Measurements from ENCODE around the gene GRIA3.
"Not testable (repeated sequence)": the region's sequence is repeated elsewhere in the genome, so short reads cannot be mapped to it uniquely, and the experiment has no call there.

Gene GRIA3

DNA sequence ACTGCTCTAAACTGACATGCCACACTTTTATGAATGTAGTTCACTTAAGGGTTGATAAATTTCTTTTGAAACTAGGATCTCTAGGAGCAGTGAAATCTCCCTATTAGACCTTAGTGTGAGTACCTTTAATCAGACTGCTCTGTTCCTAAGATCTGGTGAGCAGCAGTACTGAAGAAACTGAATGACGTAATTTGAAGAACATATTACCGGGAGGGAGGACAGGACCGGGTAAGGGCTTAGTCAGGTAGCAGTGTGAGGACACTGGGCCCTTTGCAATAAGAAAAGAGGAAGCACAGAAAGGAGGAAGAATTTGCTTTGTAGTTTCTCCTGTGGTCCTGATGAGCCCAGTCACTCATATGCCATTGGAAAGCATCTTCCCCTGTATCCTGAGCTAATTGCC lies 293.6 kb downstream of the GRIA3 start:
- DNase-seq (ENCODE audit: insufficient read length), result no peak
- no peak for FAIRE-seq
- TF ChIP-seq TAF1 (IDR thresholded peaks at IDR 0.05; ENCODE audit: borderline replicate concordance, low read depth, low read length), result no peak
- TF ChIP-seq POLR2A (IDR thresholded peaks at IDR 0.05; ENCODE audit: low read depth, low read length), result no peak
- TF ChIP-seq POLR2AphosphoS5 (IDR thresholded peaks at IDR 0.05; ENCODE audit: low read depth, low read length), result no peak

DNA sequence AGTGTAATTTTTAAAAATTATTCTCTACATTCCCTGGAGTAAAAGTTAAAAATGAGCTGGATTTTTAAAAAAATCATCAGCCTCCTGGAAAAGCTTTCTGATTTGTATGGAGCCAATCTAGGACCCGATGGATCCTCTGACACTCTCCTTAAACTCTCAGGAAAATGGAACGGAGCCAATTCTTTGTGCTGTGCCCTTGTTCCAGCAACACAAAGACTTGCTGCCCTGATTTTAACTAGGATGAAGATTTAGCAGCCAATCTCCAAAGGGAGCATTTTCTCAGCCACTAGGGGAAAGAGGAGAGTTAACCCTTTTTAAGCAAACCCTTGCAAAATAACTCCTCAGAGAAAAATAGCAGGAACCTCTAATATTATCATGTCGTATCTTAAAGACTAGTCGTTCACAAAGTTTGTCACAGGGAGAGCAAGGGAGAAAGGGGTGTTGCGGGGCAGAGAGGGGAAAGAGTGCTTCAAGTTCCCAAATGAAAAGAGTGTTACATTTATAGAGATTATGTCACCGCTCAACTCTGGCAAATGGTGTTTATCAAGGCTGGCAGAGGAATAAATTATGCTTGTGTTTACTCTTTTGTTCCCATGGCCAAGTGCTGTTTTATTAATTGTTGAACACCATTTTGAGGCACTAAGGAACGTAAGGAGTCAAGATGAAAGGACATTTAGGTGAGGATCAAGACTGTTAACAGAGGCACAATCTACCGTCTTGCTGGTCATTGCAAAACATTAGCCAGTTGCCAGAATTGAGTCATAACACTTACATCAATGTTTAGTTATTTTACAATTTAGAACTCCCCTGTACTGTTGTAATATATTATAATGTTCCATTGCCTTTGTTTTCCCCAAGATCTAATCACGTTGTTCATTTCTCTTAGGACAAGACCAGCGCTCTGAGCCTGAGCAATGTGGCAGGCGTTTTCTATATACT lies 298.1 kb downstream of the GRIA3 start:
- no peak for FAIRE-seq
- no peak for DNase-seq (ENCODE audit: insufficient read length)
- no peak for TF ChIP-seq POLR2AphosphoS5 (IDR thresholded peaks at IDR 0.05; ENCODE audit: low read depth, low read length)
- TF ChIP-seq TAF1 (IDR thresholded peaks at IDR 0.05; ENCODE audit: borderline replicate concordance, low read depth, low read length), result no peak
- no peak for TF ChIP-seq POLR2A (IDR thresholded peaks at IDR 0.05; ENCODE audit: low read depth, low read length)

DNA sequence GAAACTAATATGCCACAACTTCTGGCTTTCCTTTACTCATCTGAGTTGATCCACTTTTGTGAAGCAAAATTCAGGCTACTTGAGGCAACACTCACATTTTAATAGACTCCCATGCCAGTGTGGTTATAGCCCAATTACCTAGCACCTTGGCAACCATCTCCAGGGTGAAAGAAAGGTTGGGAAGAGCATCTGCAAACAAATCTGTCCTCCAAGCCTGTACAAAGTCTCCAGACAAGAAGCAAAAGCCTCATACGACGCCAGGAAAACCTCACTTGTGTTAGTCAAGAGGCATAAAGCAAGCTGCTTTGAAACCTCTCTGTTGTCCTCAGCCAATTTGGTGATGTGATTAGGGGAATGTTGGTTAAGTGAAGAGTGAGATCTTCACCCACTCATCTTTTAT lies 302.2 kb downstream of the GRIA3 start:
- no peak for TF ChIP-seq POLR2A (IDR thresholded peaks at IDR 0.05; ENCODE audit: low read depth, low read length)
- no peak for TF ChIP-seq TAF1 (IDR thresholded peaks at IDR 0.05; ENCODE audit: borderline replicate concordance, low read depth, low read length)
- DNase-seq (ENCODE audit: insufficient read length) (no peak), FAIRE-seq (no peak)

DNA sequence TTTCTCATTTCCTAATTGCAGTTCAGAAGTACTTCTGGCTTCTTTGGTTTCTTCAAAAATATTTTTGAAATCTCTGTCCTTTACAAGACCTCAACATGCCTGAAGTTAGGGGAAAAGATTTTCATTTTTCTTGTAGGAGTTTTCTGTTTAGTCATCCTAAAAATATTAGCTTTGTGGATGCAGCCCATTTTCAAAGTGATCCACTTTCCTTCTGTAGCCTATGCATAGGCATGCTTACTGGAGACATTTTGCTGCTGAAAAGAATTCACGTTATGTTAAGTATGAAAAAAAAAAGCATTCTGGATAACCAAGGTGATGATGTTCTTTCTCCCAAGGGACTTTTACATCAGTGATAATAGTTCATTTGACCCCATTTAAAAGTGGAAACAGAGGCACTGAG lies 303.2 kb downstream of the GRIA3 start:
- DNase-seq (ENCODE audit: insufficient read length), result no peak
- TF ChIP-seq POLR2A (IDR thresholded peaks at IDR 0.05; ENCODE audit: low read depth, low read length) (no peak), TAF1 (IDR thresholded peaks at IDR 0.05; ENCODE audit: borderline replicate concordance, low read depth, low read length) (no peak), POLR2AphosphoS5 (IDR thresholded peaks at IDR 0.05; ENCODE audit: low read depth, low read length) (no peak)
- no peak for FAIRE-seq

DNA sequence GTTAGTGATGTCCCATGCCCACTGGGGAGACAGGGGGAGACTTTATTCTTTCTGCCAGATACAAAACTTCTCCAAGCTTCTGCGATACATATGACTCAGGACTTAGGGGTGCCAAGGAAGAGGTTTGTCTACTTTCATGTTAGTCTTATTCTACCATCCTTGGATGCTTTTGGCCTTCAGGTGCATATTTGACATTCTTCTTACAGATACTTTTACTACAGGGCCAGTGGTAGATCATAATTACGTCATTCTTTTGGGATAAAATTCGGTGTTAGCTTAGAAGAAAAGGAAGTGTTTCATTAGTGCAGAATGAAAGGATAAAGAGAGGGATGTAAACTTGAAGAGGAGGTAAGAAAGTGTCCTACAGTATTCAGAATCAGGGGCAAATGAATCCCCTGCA lies 303.6 kb downstream of the GRIA3 start:
- DNase-seq (ENCODE audit: insufficient read length) (no peak), FAIRE-seq (no peak)
- TF ChIP-seq TAF1 (IDR thresholded peaks at IDR 0.05; ENCODE audit: borderline replicate concordance, low read depth, low read length) (no peak), POLR2A (IDR thresholded peaks at IDR 0.05; ENCODE audit: low read depth, low read length) (no peak), POLR2AphosphoS5 (IDR thresholded peaks at IDR 0.05; ENCODE audit: low read depth, low read length) (no peak)

DNA sequence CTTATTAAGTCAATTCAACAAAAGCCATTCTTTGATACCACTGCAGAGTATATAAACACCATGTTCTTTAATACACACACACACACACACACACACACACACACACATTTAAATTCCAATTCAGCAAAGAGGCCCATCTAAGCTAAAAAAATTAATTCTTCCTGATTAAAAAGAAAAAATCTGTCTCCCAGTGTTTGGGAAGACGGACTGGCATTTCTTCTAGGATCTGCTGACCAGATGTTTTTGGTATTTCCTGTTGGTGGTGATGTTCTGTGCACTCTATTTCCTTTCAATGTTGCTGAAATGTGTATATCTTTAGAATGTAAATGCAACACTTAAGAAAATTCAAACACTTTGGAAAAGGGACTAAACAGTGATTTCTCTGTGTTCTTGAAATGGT lies 304.9 kb downstream of the GRIA3 start:
- no peak for DNase-seq (ENCODE audit: insufficient read length)
- no peak for TF ChIP-seq POLR2A (IDR thresholded peaks at IDR 0.05; ENCODE audit: low read depth, low read length)
- TF ChIP-seq TAF1 (IDR thresholded peaks at IDR 0.05; ENCODE audit: borderline replicate concordance, low read depth, low read length), result no peak
- TF ChIP-seq POLR2AphosphoS5 (IDR thresholded peaks at IDR 0.05; ENCODE audit: low read depth, low read length), result no peak
- FAIRE-seq, result no peak

DNA sequence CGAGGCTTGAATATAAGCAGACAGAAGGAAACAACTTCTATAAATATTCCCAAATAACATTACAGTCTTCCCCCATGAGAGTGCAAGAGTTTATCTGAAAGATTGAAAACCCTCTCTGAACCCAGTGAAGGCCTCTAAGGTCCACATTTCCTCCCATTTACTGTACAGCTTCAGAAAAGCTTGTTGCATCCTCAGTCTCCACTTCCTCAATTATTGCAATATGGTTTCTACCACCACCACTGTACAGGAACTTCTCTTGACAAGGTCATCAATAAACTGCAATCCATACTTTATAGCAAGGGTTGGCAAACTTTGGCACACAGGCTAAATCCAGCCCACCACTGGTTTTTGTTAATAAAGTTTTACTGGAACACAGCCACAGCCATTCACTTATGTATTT lies 309.8 kb downstream of the GRIA3 start:
- no peak for DNase-seq (ENCODE audit: insufficient read length)

DNA sequence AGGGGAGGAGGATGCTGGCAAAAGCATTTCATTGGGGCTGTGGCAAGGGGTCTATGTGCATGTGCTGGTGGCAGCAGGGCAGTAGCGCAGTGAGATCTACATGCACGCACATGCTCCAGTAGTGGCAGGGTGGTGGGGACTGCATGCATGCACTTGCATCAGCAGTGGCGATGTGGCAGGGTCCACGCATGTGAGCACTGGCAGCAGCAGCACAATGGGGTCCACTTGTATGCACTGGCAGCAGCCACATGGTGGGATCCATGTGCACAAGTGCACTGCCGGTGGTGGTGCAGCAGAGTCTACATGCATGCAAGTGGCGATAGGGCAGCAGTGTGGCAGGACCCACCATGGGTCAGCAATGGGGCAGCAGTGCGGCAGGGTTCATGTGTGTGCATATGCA lies 315.7 kb downstream of the GRIA3 start:
- FAIRE-seq, result no peak
- TF ChIP-seq TAF1 (IDR thresholded peaks at IDR 0.05; ENCODE audit: borderline replicate concordance, low read depth, low read length), result no peak
- TF ChIP-seq POLR2A (IDR thresholded peaks at IDR 0.05; ENCODE audit: low read depth, low read length), result no peak
- no peak for TF ChIP-seq POLR2AphosphoS5 (IDR thresholded peaks at IDR 0.05; ENCODE audit: low read depth, low read length)
- no peak for DNase-seq (ENCODE audit: insufficient read length)

More for the DNA sequence above, 309.8 kb downstream of the GRIA3 start:
- FAIRE-seq, result no peak
- TF ChIP-seq TAF1 (IDR thresholded peaks at IDR 0.05; ENCODE audit: borderline replicate concordance, low read depth, low read length) (no peak), POLR2AphosphoS5 (IDR thresholded peaks at IDR 0.05; ENCODE audit: low read depth, low read length) (no peak), POLR2A (IDR thresholded peaks at IDR 0.05; ENCODE audit: low read depth, low read length) (no peak)

DNA sequence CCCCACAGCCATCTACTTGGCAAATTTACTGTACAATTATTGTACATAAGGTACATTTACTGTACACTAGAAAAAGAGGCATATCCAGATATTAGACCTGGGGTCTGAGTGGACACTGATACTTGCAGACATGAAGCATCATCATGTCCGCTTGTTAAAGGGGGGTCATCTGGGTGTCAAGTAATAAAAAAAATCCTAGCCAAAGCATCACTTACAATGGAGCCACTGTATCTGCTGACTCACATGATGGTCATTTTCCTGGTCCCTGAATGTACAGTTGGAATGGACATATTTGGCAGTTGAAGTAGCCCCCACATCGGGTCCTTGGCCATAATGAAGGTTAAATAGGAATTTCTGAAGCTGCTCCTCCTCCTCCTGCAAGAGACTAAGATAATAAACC lies 320.0 kb downstream of the GRIA3 start:
- TF ChIP-seq POLR2AphosphoS5 (IDR thresholded peaks at IDR 0.05; ENCODE audit: low read depth, low read length), result no peak
- no peak for TF ChIP-seq TAF1 (IDR thresholded peaks at IDR 0.05; ENCODE audit: borderline replicate concordance, low read depth, low read length)
- TF ChIP-seq POLR2A (IDR thresholded peaks at IDR 0.05; ENCODE audit: low read depth, low read length), result no peak
- DNase-seq (ENCODE audit: insufficient read length) (no peak), FAIRE-seq (no peak)

DNA sequence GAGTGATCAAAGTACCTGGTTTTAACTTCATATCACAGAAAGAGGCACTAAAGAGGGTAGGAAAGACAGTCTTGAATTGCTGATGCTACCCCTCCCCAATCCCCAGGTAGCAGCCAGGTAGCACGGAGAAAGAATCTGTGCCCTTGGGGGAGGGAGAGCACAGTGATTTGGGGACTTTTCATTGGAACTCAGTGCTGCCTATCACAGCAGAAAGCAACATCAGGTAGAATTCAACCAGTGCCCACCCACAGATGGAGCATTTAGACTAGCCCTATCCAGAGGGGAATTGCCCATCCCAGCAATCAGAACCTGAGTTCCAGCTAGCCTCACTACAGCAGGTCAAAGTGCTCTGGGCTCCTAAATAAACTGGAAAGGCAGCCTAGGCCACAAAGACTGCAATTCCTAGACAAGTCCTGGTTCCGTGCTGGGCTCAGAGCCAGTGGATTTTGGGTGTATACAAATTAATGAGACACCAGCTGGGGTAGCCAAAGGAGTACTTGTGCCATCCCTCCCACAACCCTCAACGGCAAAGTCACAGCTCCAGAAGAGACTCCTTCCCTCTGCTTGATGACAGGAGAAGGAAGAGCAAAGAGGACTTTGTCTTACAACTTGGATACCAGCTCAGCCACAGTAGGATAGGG lies 320.7 kb downstream of the GRIA3 start:
- no peak for FAIRE-seq
- TF ChIP-seq POLR2A (IDR thresholded peaks at IDR 0.05; ENCODE audit: low read depth, low read length) (no peak), POLR2AphosphoS5 (IDR thresholded peaks at IDR 0.05; ENCODE audit: low read depth, low read length) (no peak), TAF1 (IDR thresholded peaks at IDR 0.05; ENCODE audit: borderline replicate concordance, low read depth, low read length) (no peak)

DNA sequence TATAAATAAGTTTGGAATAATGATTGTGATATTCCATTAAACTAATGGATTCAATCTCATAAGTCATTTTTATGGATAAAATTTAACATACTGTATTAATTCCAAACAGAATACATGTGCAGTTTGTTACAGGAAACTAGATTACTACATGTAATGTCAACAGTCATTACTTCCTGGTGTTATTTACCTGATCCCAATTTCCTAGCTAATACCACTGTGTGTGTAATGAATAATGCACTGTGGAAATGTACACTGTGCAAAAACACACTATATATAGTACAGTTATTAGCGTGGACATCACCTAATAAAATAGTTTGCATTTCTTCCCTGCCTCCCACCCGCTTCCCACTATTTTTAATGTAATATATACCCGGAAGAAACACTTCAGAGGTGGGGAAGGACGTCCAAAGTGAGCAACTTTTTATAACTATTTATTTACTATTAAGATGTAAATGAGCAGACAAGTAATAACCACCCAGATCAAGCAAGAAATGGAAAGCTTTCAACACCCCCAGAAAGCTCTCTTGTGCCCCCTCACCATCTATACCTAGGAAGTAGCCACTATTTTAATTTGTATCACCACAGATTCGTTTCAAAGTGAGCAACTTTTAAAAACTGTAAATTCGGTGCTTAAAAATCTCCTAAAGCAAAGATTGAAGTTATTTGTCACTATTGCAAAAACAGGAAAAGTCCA lies 329.7 kb downstream of the GRIA3 start:
- no peak for TF ChIP-seq TAF1 (IDR thresholded peaks at IDR 0.05; ENCODE audit: borderline replicate concordance, low read depth, low read length)
- no peak for TF ChIP-seq POLR2AphosphoS5 (IDR thresholded peaks at IDR 0.05; ENCODE audit: low read depth, low read length)
- no peak for TF ChIP-seq POLR2A (IDR thresholded peaks at IDR 0.05; ENCODE audit: low read depth, low read length)
- DNase-seq (ENCODE audit: insufficient read length) (no peak), FAIRE-seq (no peak)

More for the DNA sequence above, 320.7 kb downstream of the GRIA3 start:
- DNase-seq (ENCODE audit: insufficient read length), result no peak

DNA sequence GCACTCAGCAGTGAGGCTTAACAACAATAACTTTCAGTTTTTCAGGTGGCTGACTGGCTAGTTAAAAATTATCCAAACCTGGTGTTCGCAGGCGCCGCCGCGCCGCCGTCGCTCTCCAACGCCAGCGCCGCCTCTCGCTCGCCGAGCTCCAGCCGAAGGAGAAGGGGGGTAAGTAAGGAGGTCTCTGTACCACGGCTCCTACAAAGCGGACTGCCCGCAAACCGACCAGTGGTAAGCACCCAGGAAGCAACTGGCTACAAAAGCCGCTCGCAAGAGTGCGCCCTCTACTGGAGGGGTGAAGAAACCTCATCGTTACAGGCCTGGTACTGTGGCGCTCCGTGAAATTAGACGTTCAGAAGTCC lies 330.2 kb downstream of the GRIA3 start:
- not testable (repeated sequence) for DNase-seq (ENCODE audit: insufficient read length); FAIRE-seq

Measured in GM12892 (cell line).